HL-60 (cell line): ENCODE measurements around the gene TMEM255B.

Source experiments
- DNase-seq, 2 experiments: peaks; one replicate each; pipeline ENCODE4 v3.0.0-alpha.2; 2010 to 2020; ENCODE audit warnings: low read depth in 1 of 2, low spot score in 1 of 2
- H3K27ac ChIP-seq: fragments of 250-450 bp; sonication (Bioruptor Pico); replicated peaks from 2 replicates; pipeline ENCODE4 v1.5.1; 2020; ENCODE audit warnings: mild to moderate bottlenecking, moderate library complexity
- H3K27me3 ChIP-seq: fragments of 250-450 bp; sonication (Bioruptor Pico); 2 replicates; pipeline ENCODE4 v1.5.1; 2021; ENCODE audit warnings: mild to moderate bottlenecking, moderate library complexity; ENCODE audit not compliant: insufficient read depth, poor library complexity, severe bottlenecking
- H3K4me3 ChIP-seq: replicated peaks from 2 replicates; pipeline ENCODE4 v1.5.1; 2011; ENCODE audit warnings: mild to moderate bottlenecking, control low read depth, low read length; ENCODE audit not compliant: insufficient read depth
- CTCF ChIP-seq: IDR thresholded peaks from one replicate; pipeline ENCODE4 v1.5.1; 2011; ENCODE audit warnings: low read length, control low read depth, inconsistent platforms; ENCODE audit not compliant: insufficient read depth
- GABPA ChIP-seq: IDR thresholded peaks from 2 replicates; pipeline ENCODE4 v1.6.1; 2012; ENCODE audit warnings: low read depth
- POLR2AphosphoS5 ChIP-seq: IDR thresholded peaks from 2 replicates; pipeline ENCODE4 v1.6.1; 2012; ENCODE audit warnings: low read depth
- REST ChIP-seq: IDR thresholded peaks from 2 replicates; pipeline ENCODE4 v1.6.1; 2012; ENCODE audit warnings: low read depth; ENCODE audit not compliant: insufficient replicate concordance
- SPI1 ChIP-seq: IDR thresholded peaks from 2 replicates; pipeline ENCODE4 v1.6.1; 2012; ENCODE audit warnings: low read depth, mild to moderate bottlenecking, borderline replicate concordance

Gene TMEM255B

GRCh38 chr13:113808058-113808834 lies 49.2 kb downstream of the TMEM255B start:
- Histone ChIP-seq H3K4me3 (no peak overlapping the region), H3K27me3 (no peaks in the 10 kb centered on the region), H3K27ac (no peak overlapping the region)
- TF ChIP-seq POLR2AphosphoS5 = no peak
- no peak for TF ChIP-seq GABPA
- TF ChIP-seq CTCF = no peak
- no peak for TF ChIP-seq SPI1
- no peak for TF ChIP-seq REST
- DNase-seq = no peak

GRCh38 chr13:113809934-113810333 lies 50.9 kb downstream of the TMEM255B start:
- H3K27me3 ChIP-seq = no peaks in the 10 kb centered on the region
- no peak overlapping the region for H3K27ac ChIP-seq
- TF ChIP-seq REST = no peak
- TF ChIP-seq GABPA = no peak
- no peak for TF ChIP-seq POLR2AphosphoS5
- TF ChIP-seq CTCF = no peak
- no peak for TF ChIP-seq SPI1
- no peak for DNase-seq
- H3K4me3 ChIP-seq = no peak overlapping the region

GRCh38 chr13:113810640-113811039 lies 51.6 kb downstream of the TMEM255B start:
- DNase-seq = no peak
- H3K27ac ChIP-seq = no peak overlapping the region
- TF ChIP-seq REST = no peak
- no peak for TF ChIP-seq CTCF
- no peak for TF ChIP-seq SPI1
- TF ChIP-seq GABPA = no peak
- TF ChIP-seq POLR2AphosphoS5 = no peak
- H3K4me3 ChIP-seq = no peak overlapping the region
- H3K27me3 ChIP-seq = no peaks in the 10 kb centered on the region
